Activated CD8-positive, alpha-beta memory T cell treated with anti-CD3 and anti-CD28 coated beads for 48 hours (primary cell): ENCODE results near the gene CDK9.

Experiments used
- DNase-seq, 3 experiments: peaks; one replicate each; pipeline ENCODE4 v3.0.0-alpha.2; 2020; ENCODE audit warnings: low read depth in 2 of 3, low spot score in 2 of 3

CDK9 gene

DNA sequence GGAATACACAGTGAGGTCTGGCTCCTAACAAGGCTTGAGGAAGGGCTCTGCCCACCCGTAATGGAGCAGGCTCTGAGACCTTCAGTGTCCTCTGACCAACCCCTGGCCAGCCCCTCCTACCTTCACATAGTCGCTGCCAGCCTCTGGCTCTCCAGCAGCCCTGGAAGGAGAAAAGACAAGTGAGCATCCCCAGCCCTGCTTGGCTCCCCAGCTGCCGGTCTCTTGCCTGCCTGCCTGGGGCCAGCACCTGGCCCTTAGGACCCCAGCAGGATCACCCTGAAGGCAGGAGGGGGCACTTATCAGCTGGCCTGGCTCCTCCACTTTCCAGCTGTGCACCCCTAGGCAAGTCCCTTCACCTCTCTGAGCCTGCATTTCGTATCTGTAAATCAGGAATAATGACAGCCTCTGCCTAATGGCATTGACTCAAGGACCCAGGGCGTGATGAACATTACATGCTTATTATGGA lies 24.3 kb upstream of the CDK9 start:
- no peak for DNase-seq

DNA sequence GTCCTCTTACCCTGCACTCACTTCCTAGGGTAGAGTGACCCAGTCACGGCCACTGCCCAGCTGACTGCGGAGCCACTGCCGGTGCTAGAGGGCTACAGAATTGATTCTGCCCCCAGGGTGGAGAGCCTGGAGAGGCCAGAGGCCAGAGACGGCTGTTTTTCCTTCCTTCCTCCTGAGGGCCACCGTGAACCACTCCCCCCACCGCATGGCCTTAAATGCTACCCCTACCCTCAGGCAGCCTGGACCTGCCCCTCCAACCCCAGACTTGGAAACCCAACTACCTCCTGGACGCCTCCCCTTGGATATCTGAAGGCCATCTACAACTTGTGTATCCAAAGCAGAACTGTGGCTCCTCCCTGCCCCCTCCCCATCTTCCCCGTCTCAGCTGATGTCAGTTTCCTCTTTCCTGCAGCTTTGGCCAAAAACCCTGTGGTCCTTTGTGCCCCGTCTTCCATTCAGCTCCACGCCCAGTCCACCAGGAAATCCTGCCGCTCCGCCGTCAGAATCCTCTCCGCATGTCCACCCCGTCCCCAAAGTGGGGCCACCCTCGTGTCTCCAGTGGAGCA lies 23.6 kb upstream of the CDK9 start:
- DNase-seq = no peak

DNA sequence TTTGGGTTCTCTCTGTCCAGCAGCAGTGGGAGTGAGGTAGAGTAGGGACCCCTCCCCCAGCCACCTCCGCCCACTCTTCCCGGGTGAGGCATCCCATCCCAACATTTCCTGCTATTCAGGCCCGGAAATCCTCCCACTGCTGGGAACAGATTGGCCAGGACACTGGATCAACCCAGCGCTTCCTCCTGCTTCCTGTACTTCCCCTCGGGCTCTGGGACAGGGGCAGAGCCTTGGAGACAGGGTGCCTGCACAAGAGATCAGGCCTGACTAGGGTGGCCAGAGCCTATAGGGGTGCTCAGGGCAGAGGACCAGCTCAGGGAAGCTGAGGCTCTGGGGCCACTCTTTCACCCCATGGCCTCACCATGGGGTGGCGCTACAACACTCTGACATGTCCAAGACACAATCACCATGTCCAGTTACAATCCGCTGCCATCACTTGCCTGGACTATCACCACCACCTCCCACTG lies 21.9 kb upstream of the CDK9 start:
- no peak for DNase-seq

DNA sequence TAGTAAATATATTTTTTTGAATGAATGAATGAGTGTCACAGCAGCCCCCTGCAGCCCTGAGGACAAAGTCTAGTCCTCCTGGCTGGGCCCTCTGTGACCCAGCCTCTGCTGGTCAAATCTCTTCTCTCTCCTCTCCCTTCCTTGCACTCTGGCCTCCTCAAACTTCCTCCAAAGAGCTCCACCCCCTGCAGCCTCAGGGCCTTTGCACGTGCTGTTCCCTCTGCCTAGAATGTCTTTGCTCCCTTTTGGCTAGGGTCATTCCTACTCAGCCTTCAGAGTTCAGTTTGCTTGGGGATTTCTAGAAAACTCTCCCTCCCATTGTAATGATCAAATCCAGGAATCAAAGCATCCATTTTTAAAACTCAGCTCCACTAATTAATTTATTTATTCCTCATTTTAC lies 20.4 kb upstream of the CDK9 start:
- no peak for DNase-seq

DNA sequence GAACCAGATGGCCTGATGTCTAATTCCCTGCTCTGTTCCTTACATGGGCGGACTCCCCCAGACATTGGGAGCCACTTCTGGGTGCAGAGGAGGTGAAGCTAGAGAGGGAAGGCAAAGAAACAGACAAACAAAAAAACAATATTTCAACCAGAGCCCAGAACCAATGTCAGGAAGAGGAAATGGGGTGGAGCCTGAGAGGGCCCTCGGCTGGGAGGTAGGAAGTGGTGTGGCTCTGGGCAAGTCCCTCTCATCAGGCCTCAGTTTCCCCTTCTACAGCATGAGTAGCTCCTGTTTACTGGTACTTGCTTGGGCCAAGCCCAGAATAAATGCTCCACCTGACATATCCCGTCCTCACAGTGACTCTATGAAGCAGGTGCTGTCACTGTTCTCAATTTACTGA lies 18.4 kb upstream of the CDK9 start:
- DNase-seq = no peak

DNA sequence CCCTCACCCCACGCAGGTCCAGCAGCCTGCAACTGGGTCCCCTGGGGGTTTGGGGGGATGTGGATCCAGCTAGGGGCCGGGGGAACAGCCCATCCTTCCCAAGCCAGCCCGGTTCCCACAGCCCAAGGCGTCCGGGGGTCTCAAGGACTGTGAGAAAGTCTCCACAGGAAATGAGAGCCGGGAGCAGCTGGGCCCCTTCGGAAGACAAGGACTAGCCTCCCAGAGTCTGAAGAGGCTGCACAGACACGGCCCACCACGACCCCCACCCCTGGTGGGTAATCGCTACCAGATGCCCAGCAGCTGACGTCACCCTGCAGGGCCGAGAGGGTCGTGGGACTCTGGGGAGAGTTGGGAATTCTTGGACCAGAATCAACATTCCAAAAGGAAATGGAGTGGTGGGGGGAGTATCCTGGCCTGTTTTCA lies 17.9 kb upstream of the CDK9 start:
- DNase-seq = no peak

DNA sequence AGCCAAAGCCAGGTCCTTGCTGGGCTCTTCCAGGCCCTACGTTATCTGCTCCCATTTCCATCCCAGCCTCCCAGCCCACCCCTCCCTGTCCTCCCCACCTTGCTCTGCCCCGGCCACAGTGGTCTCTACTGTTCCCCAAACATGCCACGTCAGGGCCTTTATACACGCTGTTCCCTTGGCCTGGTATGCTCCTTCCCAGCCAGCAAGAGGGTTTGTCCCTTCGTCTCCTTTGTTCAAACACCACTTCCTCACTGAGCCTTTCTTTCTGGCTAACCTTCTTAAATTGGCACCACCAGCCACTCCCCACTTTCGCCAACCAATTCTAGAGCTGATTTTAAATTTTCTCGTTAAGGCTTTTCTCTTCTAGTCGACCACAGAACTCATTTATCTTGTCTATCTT lies 17.1 kb upstream of the CDK9 start:
- DNase-seq = no peak

DNA sequence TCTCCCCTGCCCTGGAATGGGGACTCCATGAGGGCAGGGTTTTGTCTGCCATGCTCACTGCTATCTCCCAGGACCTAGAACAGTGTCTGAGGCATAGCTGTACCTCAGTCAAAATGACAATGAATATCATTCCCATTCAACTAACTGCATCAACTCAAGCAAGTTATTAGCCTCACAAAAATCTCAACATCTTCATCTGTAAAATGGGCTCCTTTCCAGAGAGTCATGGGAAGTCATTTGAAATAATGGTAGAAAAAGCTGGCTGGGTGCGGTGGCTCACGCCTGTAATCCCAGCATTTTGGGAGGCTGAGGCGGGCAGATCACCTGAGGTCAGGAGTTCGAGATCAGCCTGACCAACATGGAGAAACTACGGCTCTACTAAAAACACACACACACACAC lies 16.7 kb upstream of the CDK9 start:
- DNase-seq = no peak

DNA sequence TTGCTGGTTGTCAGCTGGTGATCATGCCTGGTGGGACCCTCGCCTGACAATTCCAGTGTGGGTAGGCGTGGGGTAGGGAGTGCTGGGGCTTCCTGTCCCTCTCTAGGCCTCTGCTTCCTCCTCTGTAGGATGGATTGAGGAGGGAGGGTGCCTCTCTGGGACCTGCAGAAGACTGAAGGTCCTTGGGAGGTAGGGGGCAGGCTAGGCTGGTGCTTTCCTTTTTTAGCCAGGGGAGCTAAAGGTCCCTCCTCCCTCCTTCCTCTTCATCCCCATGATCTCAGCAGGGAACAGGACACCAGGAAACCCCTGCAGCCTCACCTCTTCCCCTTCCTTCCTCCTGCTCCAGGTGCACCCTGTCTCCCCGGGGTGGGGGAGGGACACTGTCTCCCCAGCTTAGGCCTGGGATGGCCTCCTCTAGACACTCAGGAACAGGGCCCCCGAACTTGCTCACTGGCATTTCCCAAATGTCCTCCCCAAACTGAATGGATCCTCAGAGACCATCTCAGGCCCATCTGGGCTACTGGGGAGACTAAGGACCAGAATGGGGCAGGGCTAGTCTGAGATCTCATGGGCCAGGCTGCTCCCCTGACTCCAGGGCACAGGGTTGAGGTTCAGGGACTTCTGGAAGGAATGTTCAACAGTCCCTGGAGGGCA lies 15.8 kb upstream of the CDK9 start:
- DNase-seq = no peak

DNA sequence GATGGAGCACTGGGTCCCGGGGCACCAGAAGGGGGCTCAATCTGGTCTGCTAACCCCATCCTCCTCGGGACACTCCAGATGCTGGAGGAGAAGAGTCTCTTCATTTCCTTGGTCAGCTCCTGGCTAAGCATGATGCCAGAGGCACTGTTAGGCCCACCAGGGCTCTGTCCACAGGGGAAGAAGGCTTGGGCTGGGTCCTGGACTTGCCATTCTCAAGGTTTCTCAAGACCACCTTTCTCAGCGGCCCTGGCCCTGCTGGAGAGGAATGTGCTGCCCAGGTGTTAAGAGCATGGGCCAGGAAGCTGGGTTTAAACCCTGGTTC lies 15.3 kb upstream of the CDK9 start:
- no peak for DNase-seq

DNA sequence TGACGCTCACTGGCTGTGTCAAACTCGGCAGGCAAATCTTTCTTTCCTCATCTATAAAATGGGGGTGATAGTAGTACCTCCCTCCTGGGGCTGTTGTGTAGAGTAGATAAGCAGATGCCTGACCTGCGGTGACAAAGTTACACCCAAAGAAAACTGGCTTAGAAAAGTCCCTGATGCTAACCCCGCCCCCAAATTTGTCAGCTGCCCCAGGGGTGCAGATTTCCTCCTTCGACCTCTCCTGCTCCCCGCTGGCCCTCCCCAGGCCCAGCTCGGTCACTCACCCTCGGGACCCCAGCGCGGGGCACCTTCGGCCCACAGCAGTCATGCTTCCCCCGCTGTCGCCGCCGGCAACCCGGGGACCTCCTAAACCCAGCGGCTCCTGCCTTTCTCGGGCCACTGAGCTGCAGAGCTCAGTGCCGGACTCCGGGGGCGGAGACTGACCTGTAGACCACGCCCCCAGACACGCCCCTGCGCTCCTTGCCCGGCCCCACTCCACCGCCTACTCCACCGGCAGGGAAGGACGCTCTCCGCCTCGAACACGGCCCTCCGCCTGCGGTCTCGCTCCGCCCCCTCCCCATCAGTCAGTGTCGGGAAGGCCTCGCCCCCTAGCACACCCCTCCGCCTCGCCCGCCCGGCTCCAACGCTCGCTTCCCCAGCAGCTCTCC lies 14.8 kb upstream of the CDK9 start:
- peak; percentile 94 to 95 (median 94) for DNase-seq

DNA sequence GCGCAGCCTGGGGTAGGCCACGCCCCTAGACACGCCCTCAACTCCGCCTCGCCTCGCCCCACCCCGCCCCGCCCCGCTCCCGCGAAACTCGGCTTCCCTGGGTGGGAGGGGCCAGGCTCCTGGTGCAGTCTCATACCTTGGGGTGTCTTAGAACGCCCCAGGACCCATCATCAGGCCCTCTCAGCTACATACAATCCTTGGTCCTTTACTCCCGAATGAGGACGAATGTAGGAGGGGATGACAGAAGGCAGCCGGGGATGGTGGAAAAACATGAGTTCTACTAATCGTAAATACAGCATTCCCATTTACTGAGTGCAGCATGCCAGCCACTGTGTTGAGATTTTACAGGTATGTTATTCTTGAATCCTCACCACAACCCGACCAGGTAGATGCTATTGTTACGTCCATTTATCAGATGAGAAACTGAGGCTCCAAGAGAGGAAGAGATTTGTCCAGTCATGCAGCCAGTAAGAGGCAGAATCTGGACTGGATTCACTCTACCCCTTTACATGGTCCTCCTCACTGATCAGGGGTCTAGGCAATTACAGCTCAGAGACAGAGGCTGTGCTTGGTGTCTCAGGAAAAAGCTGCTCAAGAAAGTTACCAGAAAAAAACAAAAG lies 14.2 kb upstream of the CDK9 start:
- DNase-seq = no peak

DNA sequence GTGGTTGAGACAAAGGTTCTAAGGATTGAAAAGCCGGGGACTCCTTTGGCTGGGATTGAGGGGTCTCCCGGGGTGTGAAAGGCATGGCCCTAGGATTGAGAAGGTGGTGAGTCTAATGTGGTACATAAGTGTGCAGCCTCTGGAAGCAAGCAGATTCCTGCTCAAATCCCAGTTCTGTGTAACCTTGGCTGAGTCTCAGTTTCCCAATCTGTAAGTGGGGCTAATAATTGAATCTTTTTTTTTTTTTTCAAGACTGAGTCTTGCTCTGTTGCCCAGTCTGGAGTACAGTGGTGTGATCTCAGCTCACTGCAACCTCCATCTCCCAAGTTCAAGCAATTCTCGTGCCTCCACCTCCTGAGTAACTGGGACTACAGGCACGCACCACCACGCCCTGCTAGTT lies 13.2 kb upstream of the CDK9 start:
- DNase-seq = no peak

DNA sequence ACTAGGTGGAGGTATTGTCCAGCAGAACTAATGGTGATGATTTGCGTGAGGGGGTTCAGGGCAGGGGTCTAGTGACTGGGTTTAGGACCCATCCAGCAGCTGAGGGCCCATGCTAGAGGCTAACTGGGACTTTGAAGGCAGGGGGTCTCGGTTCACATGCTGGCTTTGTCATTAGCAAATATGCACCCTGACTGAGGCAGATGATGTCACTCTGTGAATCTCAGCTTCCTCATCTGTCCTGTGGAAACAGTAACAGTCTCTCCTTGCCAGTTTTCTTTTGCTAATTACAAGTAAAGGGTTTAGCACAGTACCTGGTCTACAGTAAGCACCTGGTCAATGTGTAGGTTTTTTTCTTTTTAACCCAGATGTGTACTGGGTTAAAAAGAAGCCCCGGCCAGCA lies 12.6 kb upstream of the CDK9 start:
- no peak for DNase-seq

DNA sequence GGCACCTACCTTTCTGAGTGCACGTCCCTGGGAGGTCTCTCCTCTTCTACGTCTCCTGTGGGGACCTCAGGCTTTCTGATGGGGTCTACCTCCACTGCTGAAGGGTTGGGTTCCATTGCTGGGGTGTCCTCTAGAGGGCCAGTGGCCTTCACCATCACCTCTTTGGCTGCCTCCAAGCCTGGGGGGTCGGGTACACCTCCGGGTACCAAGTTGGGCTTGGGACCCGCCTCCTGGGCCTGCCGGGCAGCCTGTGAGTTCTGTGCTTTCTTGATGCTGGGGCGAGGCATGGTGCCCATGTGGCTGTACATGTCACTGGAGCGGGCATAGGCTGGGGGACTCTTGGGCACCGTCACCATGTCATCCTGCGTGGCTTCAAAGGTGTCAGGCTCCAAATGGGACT lies 11.9 kb upstream of the CDK9 start:
- no peak for DNase-seq

DNA sequence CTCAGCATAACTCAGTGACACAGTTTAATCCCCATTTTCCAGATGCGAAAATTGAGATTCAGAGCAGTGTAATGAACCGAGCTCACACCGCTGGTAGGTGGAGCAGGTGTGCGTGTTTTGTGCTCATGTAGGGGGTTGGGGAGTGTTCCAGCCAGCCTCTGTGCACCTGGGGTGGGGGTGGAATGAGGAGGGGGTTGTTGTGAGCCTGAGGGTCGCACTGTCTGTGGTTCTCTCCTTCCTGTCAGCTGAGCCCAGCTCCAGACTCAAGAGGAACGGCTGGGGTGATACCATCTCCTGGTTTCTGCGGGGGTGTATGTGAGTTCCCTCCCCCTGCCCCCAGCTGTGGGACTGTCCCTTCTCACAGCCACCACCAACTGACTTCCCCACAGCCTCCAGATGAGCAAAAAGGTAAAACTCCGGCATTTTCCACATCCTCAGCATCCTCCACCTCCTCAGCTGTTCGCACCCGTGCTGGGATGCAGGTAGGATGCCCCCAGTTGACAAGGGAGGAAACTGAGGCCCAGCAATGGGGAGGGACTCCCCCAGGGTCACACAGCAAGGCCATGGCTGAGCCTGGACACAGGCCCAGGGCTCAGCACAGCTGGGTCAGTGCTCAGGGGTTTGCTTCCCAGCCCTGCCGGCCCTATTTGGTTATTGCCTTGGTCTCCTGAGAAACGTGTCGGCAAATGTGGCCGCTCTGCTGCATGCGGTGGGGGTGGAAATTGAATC lies 9.5 kb upstream of the CDK9 start:
- peak in 2 of 3 experiments; percentile 35 to 63 for DNase-seq

DNA sequence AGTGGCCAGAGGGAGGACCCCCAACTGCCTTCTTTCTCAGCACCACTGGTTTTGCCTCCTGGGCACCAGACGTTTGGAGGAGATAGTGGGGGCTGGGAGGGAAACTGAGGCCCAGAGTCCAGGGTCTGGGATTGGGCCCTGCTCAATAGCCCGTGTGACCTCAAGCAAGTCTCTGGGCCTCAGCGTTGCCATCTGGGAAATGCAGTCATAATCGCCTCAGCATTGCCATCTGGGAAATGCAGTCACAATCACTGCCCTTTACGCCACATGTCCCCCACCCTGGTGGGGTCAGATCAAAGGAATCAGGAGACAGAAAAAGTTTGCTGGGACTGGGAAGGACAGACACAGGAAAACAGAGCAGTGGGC lies 8.9 kb upstream of the CDK9 start:
- DNase-seq = no peak

DNA sequence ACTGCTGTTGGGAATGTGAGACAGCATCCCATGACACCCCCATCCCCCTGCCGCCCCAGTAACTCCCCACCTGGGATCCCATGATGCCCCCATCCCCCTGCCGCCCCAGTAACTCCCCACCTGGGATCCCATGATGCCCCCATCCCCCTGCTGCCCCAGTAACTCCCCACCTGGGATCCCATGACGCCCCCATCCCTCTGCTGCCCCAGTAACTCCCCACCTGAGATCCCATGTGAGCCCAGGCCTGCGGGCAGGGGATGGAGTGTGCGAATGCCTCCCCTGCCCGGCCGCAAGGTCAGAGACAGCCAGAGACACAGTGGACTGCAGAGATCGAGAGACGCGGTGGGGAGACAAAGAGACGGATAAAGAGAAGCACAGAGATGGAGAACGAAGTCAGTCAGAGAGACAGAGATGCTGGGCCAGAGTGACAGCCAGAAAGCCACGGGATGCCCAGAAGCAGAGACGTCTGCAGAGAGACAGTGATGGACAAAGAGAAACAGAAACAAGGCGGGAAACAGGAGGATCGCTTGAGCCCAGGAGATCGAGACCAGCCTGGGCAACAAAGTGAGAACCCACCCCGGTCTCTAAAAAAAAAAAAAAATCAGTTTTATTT lies 8.4 kb upstream of the CDK9 start:
- DNase-seq = no peak

DNA sequence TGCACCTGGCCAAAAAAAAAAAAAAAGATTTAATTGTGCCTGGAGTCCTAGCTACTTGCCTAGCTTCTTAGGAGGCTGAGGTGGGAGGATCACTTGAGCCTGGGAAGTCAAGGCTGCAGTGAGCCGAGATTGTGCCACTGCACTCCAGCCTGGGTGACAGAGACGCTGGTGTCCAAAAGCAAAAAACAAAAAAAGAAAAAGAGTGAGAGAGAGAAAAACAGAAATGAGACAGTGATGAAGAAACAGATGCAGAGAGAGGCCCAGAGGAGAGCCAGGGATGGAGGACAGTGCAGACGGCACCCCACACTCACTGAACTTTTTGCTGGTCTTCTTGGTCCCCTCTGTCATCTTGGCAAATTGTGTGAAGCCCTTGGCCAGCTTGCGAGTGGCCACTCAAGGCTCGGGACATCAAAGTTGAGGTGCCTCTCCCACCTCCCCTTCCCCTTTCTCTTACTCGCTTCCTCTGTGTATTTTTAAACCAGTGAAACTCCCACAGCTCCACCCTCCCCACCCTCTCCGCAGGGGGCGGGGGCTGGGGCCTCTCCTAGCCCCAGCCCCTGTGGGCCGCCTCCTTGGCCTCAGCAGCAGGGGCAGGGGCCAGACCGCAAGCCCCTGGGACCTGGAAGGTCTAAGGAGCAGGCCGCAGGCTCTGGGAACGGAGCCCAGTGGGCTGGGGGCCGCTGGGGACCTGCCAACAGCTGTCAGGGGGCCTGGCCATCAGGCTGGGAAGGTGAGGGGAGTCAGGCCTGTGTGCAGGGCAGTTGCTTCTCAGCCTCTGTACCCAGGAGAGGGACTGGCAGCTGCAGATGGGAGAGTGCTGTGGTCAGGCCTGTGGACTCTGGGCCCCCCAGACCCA lies 7.3 kb upstream of the CDK9 start, which contains the start of gene SH2D3C:
SH2D3C (minus strand) TSS at position 387 of the 856 bp plus-strand sequence; CDS start at position 348, 39 bp downstream.
- DNase-seq = no peak
